Skeletal muscle tissue (tissue), 4 donors: ENCODE data around the gene PARD3B. TPM values are rescaled to one million over a fixed set of nuclear protein-coding genes. Genes with fewer than 3 reads are reported as not detected.

Source experiments
- H3K27ac ChIP-seq: one replicate; pipeline ENCODE4 v1.7.0; 2013; ENCODE audit warnings: mild to moderate bottlenecking, low read depth, low read length, inconsistent platforms
- H3K27me3 ChIP-seq, 3 donors: one replicate each; pipeline ENCODE4 v1.7.0; 2013; ENCODE audit warnings: low read length in 3 of 3; ENCODE audit not compliant: control insufficient read depth in 3 of 3, insufficient read depth in 3 of 3
- H3K36me3 ChIP-seq, 3 donors: one replicate each; pipeline ENCODE4 v1.7.0; 2013; ENCODE audit warnings: low read length in 3 of 3; ENCODE audit not compliant: control insufficient read depth in 3 of 3, insufficient read depth in 3 of 3
- H3K4me1 ChIP-seq, 3 donors: one replicate each; pipeline ENCODE4 v1.7.0; 2013; ENCODE audit warnings: low read length in 3 of 3, mild to moderate bottlenecking in 3 of 3; ENCODE audit not compliant: control insufficient read depth in 3 of 3, insufficient read depth in 3 of 3
- H3K4me3 ChIP-seq, 3 donors: one replicate each; pipeline ENCODE4 v1.7.0; 2013; ENCODE audit warnings: low read length in 3 of 3
- H3K9ac ChIP-seq, 3 donors: one replicate each; pipeline ENCODE4 v1.7.0; 2013; ENCODE audit warnings: low read length in 3 of 3, mild to moderate bottlenecking in 3 of 3, moderate library complexity in 2 of 3, low read depth in 1 of 3
- H3K9me3 ChIP-seq, 3 donors: one replicate each; pipeline ENCODE4 v1.7.0; 2013; ENCODE audit warnings: low read length in 3 of 3; ENCODE audit not compliant: control insufficient read depth in 3 of 3
- total RNA-seq: library from RNA; depleted of rRNA; stranded (reverse); fragments of >200 nt; gene quantifications from one replicate; pipeline ENCODE4 v1.2.3, GENCODE V29; 2014
- donor health status: Osteomylitis.

Gene PARD3B
- total RNA-seq, 1 donor from 2014 or later, result 19.8 TPM

DNA sequence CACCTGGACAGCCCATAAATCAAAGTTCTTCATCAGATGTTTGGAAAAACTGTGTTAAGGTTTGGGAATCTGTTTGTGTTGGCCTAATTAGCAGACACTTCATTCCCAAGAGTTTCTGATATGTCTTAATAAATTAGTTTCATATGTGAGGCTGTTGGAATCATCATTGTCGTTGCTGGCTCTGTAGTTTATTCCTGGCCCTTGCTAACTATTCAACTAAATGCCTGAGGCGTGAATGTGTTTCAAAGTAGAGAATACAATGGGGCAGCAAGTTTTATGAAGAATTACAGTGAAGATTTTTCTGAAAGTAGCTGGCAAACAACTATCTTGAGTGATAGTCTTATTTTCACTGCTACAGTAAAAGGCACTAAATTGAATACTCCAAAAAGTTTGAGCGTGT, 141.1 kb downstream of the PARD3B start:
- Histone ChIP-seq H3K27ac (no peak overlapping the region), H3K9me3 (no peaks in the 10 kb centered on the region), H3K4me1 (peaks cover 1 to 3% (median 2%) of the 10 kb centered on the region in 3 donors), H3K36me3 (no peaks in the 10 kb centered on the region), H3K9ac (no peak overlapping the region), H3K27me3 (no peaks in the 10 kb centered on the region), H3K4me3 (no peak overlapping the region)

DNA sequence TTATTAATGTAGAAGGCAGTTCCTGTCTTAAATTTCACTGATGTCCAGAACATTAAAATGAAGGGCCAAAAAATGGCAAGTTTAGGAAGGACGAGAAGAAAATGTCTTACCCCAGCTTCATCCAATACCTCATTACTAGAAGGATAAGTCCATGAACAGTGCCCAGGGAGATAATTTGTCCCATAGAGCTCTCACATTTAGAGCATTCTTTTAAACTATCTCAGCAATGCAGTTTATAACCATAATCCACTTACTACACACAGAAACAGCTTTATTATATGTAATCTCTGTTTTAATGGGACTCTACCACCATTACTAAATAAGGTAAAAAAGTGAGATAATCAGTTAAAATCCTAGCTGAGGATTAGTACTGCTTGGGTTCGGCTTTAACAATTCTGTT, 142.5 kb downstream of the PARD3B start:
- Histone ChIP-seq H3K4me1 (no peaks in the 10 kb centered on the region), H3K27ac (no peak overlapping the region), H3K27me3 (no peaks in the 10 kb centered on the region), H3K36me3 (no peaks in the 10 kb centered on the region), H3K9ac (no peak overlapping the region), H3K9me3 (no peaks in the 10 kb centered on the region), H3K4me3 (no peak overlapping the region)

DNA sequence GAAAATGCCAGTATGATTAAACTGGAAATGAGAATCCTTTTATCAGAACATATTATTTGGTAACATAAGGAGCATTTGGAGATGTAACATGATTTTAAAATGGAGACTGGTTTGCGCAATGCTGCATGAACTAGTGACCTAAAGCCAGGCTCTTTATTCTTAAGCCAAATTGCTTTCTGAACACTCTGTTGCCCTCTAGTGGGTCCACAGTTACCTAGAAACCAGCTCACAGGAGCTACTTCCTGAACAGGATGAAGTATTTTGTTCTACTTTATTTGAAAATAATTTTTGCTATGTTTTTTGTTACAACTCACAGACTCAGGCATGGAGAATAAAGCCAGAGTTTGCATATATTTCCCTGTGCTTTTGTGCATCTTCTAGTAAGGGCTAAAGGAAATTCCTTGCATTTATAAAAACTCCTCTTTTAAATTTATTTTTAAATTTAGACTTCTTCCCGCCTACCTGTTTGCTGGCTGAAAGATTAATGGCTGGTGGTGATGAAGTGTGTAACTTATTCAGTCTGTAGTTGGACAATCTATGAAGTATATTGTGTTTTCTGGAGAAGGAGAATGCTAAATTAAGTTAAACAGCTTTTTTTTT, 146.7 kb downstream of the PARD3B start:
- Histone ChIP-seq H3K4me1 (no peaks in the 10 kb centered on the region), H3K27ac (no peak overlapping the region), H3K36me3 (no peaks in the 10 kb centered on the region), H3K9me3 (no peaks in the 10 kb centered on the region), H3K4me3 (no peak overlapping the region), H3K27me3 (no peaks in the 10 kb centered on the region), H3K9ac (no peak overlapping the region)

DNA sequence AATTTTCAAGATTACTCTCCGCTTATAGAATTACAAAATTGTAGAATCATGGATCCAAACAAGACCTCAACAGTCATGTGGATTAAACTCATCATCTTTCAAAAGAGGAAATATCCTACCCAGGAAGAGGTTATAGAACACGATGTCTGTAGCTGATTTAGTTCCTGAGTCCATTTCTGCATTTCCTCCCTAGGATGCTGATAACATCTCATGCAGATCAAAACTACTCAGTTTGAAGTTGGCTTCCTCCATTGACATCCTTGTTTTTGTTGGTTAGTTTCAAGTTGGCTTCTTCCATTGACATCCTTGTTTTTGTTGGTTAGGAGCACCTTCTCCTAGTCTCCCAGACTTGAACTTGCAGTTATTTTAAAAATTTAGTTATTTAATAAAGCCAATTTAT, 147.5 kb downstream of the PARD3B start:
- no peak overlapping the region for H3K4me3 ChIP-seq
- H3K27me3 ChIP-seq, result no peaks in the 10 kb centered on the region
- H3K9ac ChIP-seq, result no peak overlapping the region
- H3K4me1 ChIP-seq, result no peaks in the 10 kb centered on the region
- H3K27ac ChIP-seq, result no peak overlapping the region
- no peaks in the 10 kb centered on the region for H3K36me3 ChIP-seq
- H3K9me3 ChIP-seq, result no peaks in the 10 kb centered on the region

DNA sequence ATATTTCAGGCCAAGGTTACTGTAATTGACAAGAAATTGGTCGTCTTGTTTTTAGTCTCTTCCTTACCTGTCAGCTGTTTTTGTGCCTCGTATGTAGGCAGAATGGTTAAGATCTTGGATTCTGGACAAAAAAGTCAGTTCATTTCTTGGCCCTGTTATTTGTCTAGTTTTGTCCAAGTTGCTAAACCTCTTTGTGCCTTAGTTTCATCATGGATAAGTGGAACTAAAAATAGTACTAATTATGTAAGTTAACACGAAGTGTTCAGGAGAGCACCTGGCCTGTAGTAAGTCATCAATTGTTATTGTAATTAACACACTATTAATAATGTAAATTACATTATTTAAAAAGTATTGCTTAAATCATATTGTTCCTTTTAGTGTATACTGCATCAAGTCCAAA, 148.0 kb downstream of the PARD3B start:
- no peak overlapping the region for H3K4me3 ChIP-seq
- no peaks in the 10 kb centered on the region for H3K4me1 ChIP-seq
- H3K36me3 ChIP-seq, result no peaks in the 10 kb centered on the region
- no peak overlapping the region for H3K9ac ChIP-seq
- no peaks in the 10 kb centered on the region for H3K9me3 ChIP-seq
- H3K27ac ChIP-seq, result no peak overlapping the region
- no peaks in the 10 kb centered on the region for H3K27me3 ChIP-seq

DNA sequence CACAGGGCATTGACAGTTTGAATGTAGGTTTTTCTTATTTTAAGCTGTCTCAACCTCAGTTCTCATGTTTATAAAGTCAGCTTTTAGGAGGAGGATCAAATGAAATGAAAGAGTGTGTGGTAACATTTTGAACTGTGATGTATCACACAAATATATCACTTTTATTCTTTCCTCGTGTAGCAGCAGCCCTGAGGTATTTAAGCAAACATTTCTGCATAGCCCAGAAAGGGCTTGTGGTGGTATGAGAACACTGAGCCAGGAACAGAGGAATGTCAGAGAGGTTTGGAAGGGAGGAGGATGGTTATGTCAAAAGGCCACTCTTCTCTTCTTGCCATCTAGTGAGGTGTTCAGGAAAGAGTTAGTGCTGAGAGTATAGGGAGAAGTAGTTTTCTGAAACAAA, 150.2 kb downstream of the PARD3B start:
- Histone ChIP-seq H3K4me3 (no peak overlapping the region), H3K27ac (no peak overlapping the region), H3K9ac (no peak overlapping the region), H3K27me3 (no peaks in the 10 kb centered on the region), H3K9me3 (no peaks in the 10 kb centered on the region), H3K4me1 (no peaks in the 10 kb centered on the region), H3K36me3 (no peaks in the 10 kb centered on the region)

DNA sequence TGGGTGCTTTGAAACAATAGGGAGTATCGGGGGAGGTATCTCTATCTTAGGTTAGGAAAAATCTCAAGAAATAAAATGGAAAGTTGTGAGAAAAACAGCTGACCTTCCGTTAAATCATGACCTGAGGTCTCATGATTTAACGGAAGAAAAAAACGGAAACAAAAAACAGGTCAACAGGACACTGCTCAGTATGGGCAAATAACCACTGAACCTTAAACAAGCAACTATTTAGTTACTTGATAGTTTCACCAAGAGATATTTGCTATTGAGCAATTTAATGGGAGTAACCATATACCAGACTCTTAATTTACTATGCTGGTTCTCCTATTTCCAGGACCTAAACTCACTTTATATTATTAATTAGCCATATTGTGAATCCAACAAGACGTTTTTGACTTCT, 150.8 kb downstream of the PARD3B start:
- no peaks in the 10 kb centered on the region for H3K27me3 ChIP-seq
- no peaks in the 10 kb centered on the region for H3K4me1 ChIP-seq
- no peak overlapping the region for H3K9ac ChIP-seq
- H3K27ac ChIP-seq, result no peak overlapping the region
- H3K9me3 ChIP-seq, result no peaks in the 10 kb centered on the region
- no peaks in the 10 kb centered on the region for H3K36me3 ChIP-seq
- H3K4me3 ChIP-seq, result no peak overlapping the region

DNA sequence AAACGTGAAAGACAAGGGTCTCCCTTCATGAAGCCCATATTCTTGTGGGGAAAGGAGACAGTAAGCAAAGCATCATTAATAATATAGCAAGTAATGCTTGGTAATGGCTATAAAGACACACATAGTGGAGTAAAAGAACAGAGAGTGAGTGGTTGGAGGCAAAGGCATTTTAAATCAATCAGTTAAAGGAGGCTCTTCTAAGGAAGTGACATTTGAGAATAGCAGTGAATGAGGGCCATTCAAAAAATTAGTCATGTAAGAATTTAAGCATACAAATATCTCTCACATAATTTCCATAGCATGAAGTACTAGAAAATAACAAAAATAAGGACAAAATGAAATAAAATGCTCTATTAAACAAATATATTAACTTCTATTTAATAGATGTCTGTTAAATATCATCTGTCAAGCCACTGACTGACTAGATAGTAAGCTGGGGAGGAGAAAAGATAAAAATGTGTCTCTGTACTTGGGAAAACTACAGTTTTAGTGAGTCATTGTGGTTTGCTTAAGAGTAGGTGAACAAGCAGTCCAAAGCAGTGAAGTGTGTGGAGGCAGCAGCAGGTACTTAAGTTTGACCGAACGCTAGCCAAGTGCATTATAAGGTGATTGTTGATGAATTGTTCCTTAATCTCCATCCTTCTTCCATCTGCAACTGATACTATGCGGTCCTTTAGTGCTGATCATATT, 160.1 kb downstream of the PARD3B start:
- no peak overlapping the region for H3K4me3 ChIP-seq

DNA sequence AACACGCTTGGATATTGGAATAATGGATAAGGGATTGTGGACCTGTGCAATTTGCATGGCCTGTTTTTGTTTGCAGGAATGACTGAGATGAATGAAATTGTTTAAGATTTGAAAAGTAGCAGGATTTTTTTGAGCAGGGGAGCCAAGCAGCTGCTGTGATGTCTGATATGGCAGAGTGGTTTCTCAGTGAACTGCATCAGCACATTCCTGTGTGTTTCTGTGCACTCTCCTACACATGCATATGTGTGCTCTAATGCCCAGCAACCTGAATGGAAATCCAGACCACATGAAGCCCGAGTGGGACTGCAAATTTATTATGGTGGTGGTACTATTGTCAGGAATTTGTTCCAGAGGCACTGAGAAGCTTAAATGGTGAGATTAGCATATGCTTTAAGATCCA, 161.7 kb downstream of the PARD3B start:
- Histone ChIP-seq H3K27ac (no peak overlapping the region), H3K27me3 (no peaks in the 10 kb centered on the region), H3K9ac (no peak overlapping the region), H3K9me3 (no peaks in the 10 kb centered on the region), H3K4me3 (no peak overlapping the region), H3K4me1 (no peaks in the 10 kb centered on the region), H3K36me3 (no peaks in the 10 kb centered on the region)

More for the DNA sequence above, 160.1 kb downstream of the PARD3B start:
- no peak overlapping the region for H3K27ac ChIP-seq
- no peaks in the 10 kb centered on the region for H3K27me3 ChIP-seq
- H3K9ac ChIP-seq, result no peak overlapping the region
- H3K36me3 ChIP-seq, result no peaks in the 10 kb centered on the region
- no peaks in the 10 kb centered on the region for H3K9me3 ChIP-seq
- H3K4me1 ChIP-seq, result no peaks in the 10 kb centered on the region

DNA sequence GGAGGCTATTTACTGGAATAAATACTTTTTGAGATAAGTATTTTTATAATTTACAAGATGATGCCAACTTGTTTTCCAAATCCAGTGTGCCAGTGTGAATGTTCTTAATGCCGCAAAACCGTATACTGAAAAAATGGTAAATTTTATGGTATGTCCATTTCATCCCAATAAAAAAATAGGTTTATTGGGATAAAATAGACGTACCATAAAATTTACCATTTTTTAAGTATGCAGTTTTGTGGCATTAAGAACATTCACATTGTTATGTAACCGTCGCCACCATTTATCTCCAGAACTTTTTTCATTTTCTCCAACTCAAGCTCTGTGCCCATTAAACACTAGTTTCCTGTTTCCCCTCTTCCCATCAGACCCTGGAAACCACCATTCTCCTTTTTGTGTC, 167.9 kb downstream of the PARD3B start:
- Histone ChIP-seq H3K27ac (no peak overlapping the region), H3K27me3 (no peaks in the 10 kb centered on the region), H3K4me1 (peaks cover 0 to 4% (median 0%) of the 10 kb centered on the region in 3 donors), H3K9ac (no peak overlapping the region), H3K4me3 (no peak overlapping the region), H3K36me3 (no peaks in the 10 kb centered on the region), H3K9me3 (no peaks in the 10 kb centered on the region)
